H9 (cell line): ENCODE results near the gene NLRP14. TPM values are rescaled to one million over a fixed set of nuclear protein-coding genes. Genes with fewer than 3 reads are reported as not detected.

Experiments
- DNase-seq: peaks from one replicate; pipeline ENCODE4 v3.0.0-alpha.2; 2017
- H2AFZ ChIP-seq: one replicate; pipeline ENCODE4 v1.6.1; 2013; ENCODE audit warnings: mild to moderate bottlenecking, low read length, control low read depth, moderate library complexity
- H2AK5ac ChIP-seq: 2 replicates; pipeline ENCODE4 v1.6.1; 2013; ENCODE audit warnings: low read length, control low read depth, mixed read lengths; ENCODE audit not compliant: insufficient read length
- H2BK120ac ChIP-seq: one replicate; pipeline ENCODE4 v1.6.1; 2013; ENCODE audit warnings: low read depth, mild to moderate bottlenecking, low read length, control low read depth, inconsistent platforms; ENCODE audit not compliant: poor library complexity, severe bottlenecking
- H2BK12ac ChIP-seq: 2 replicates; pipeline ENCODE4 v1.6.1; 2013; ENCODE audit warnings: low read length, control low read depth, mixed read lengths, low read depth; ENCODE audit not compliant: insufficient read length
- H2BK15ac ChIP-seq: 2 replicates; pipeline ENCODE4 v1.6.1; 2013; ENCODE audit warnings: low read depth, low read length, control low read depth
- H2BK20ac ChIP-seq: one replicate; pipeline ENCODE4 v1.6.1; 2013; ENCODE audit warnings: low read depth, mild to moderate bottlenecking, low read length, control low read depth, inconsistent platforms; ENCODE audit not compliant: poor library complexity, severe bottlenecking
- H2BK5ac ChIP-seq: 2 replicates; pipeline ENCODE4 v1.6.1; 2013; ENCODE audit warnings: low read length, control low read depth, mixed read lengths; ENCODE audit not compliant: insufficient read length
- H3K14ac ChIP-seq: 2 replicates; pipeline ENCODE4 v1.6.1; 2013; ENCODE audit warnings: low read length, control low read depth; ENCODE audit not compliant: insufficient read depth
- H3K18ac ChIP-seq: 2 replicates; pipeline ENCODE4 v1.6.1; 2013; ENCODE audit warnings: low read depth, mild to moderate bottlenecking, mixed read lengths, low read length, control low read depth; ENCODE audit not compliant: insufficient read length
- H3K23ac ChIP-seq: 2 replicates; pipeline ENCODE4 v1.6.1; 2013; ENCODE audit warnings: low read length, control low read depth, mixed read lengths, low read depth; ENCODE audit not compliant: insufficient read length
- H3K23me2 ChIP-seq: 2 replicates; pipeline ENCODE4 v1.6.1; 2013; ENCODE audit warnings: low read depth, mild to moderate bottlenecking, mixed read lengths, low read length, control low read depth; ENCODE audit not compliant: insufficient read length, poor library complexity, severe bottlenecking
- H3K27ac ChIP-seq: 2 replicates; pipeline ENCODE4 v1.5.1; 2013; ENCODE audit warnings: low read length, control low read depth, mixed read lengths, low read depth; ENCODE audit not compliant: insufficient read length
- H3K27me3 ChIP-seq: 2 replicates; pipeline ENCODE4 v1.6.1; 2013; ENCODE audit warnings: low read length, control low read depth, inconsistent platforms; ENCODE audit not compliant: insufficient read depth
- H3K4ac ChIP-seq: 2 replicates; pipeline ENCODE4 v1.6.1; 2013; ENCODE audit warnings: low read depth, mild to moderate bottlenecking, control low read depth, inconsistent platforms, low read length, moderate library complexity
- H3K4me1 ChIP-seq: 2 replicates; pipeline ENCODE4 v1.6.1; 2013; ENCODE audit warnings: low read length, control low read depth, inconsistent platforms; ENCODE audit not compliant: insufficient read depth
- H3K4me2 ChIP-seq: 2 replicates; pipeline ENCODE4 v1.6.1; 2013; ENCODE audit warnings: low read length, control low read depth, mixed read lengths; ENCODE audit not compliant: insufficient read length, insufficient read depth
- H3K56ac ChIP-seq: 2 replicates; pipeline ENCODE4 v1.6.1; 2013; ENCODE audit warnings: low read depth, mild to moderate bottlenecking, mixed read lengths, low read length, control low read depth; ENCODE audit not compliant: insufficient read length
- H3K79me1 ChIP-seq: 2 replicates; pipeline ENCODE4 v1.6.1; 2013; ENCODE audit warnings: low read depth, mild to moderate bottlenecking, moderate library complexity, low read length, control low read depth, inconsistent platforms; ENCODE audit not compliant: insufficient read depth, poor library complexity, severe bottlenecking
- H3K79me2 ChIP-seq: 2 replicates; pipeline ENCODE4 v1.6.1; 2013; ENCODE audit warnings: low read length, control low read depth, inconsistent platforms; ENCODE audit not compliant: insufficient read depth
- H3K9ac ChIP-seq: 2 replicates; pipeline ENCODE4 v1.6.1; 2013; ENCODE audit warnings: low read length, control low read depth, mixed read lengths; ENCODE audit not compliant: insufficient read length; ENCODE audit errors: extremely low read depth
- H3K9me3 ChIP-seq: one replicate; pipeline ENCODE4 v1.6.1; 2013; ENCODE audit warnings: low read depth, low read length, inconsistent platforms; ENCODE audit not compliant: control insufficient read depth
- H3T11ph ChIP-seq: one replicate; pipeline ENCODE4 v1.6.1; 2013; ENCODE audit warnings: mild to moderate bottlenecking, low read length, control low read depth, inconsistent platforms
- H4K20me1 ChIP-seq: one replicate; pipeline ENCODE4 v1.6.1; 2013; ENCODE audit not compliant: control insufficient read depth, insufficient read length, insufficient read depth
- H4K5ac ChIP-seq: 2 replicates; pipeline ENCODE4 v1.6.1; 2013; ENCODE audit warnings: low read depth, mild to moderate bottlenecking, mixed read lengths, low read length, control low read depth; ENCODE audit not compliant: insufficient read length
- H4K8ac ChIP-seq: replicated peaks from 2 replicates; pipeline ENCODE4 v1.6.1; 2013; ENCODE audit warnings: low read length, control low read depth, mixed read lengths, low read depth; ENCODE audit not compliant: insufficient read length
- H4K91ac ChIP-seq: 2 replicates; pipeline ENCODE4 v1.6.1; 2013; ENCODE audit warnings: low read depth, mild to moderate bottlenecking, moderate library complexity, mixed read lengths, low read length, control low read depth; ENCODE audit not compliant: insufficient read length
- H3K27ac Mint-ChIP-seq, 3 experiments: 2 replicates in 2 of 3; 3 replicates in 1 of 3; pipeline ENCODE4 v1.8.0; 2020 to 2021; ENCODE audit warnings: mixed read lengths in 3 of 3, mild to moderate bottlenecking in 1 of 3, moderate library complexity in 1 of 3
- H3K27me3 Mint-ChIP-seq: 2 replicates; pipeline ENCODE4 v1.8.0; 2021; ENCODE audit warnings: low read depth, mild to moderate bottlenecking, moderate library complexity, mixed read lengths
- H3K36me3 Mint-ChIP-seq, 3 experiments: 2 replicates in 2 of 3; 3 replicates in 1 of 3; pipeline ENCODE4 v1.8.0; 2020 to 2021; ENCODE audit warnings: low read depth in 3 of 3, mixed read lengths in 3 of 3; ENCODE audit not compliant: insufficient read depth in 1 of 3
- H3K4me1 Mint-ChIP-seq, 2 experiments: 2 replicates each; pipeline ENCODE4 v1.8.0; 2020; ENCODE audit warnings: mixed read lengths in 2 of 2
- H3K4me3 Mint-ChIP-seq, 2 experiments: 2 replicates in 1 of 2; 3 replicates in 1 of 2; pipeline ENCODE4 v1.8.0; 2020 to 2021; ENCODE audit warnings: mild to moderate bottlenecking in 2 of 2, mixed read lengths in 2 of 2, moderate library complexity in 1 of 2
- H3K9me3 Mint-ChIP-seq, 2 experiments: 2 replicates in 1 of 2; 3 replicates in 1 of 2; pipeline ENCODE4 v1.8.0; 2020; ENCODE audit warnings: mild to moderate bottlenecking in 2 of 2, mixed read lengths in 2 of 2, moderate library complexity in 1 of 2
- CTCF ChIP-seq: fragments of 200-600 bp; sonication (generic); conservative IDR thresholded peaks from 3 replicates; pipeline ENCODE4 v1.8.0; 2021; ENCODE audit warnings: antibody characterized with exemption, mild to moderate bottlenecking
- WGBS: extraction: QIAGEN DNeasy Blood & Tissue Kit; methylation state at CpG from one replicate; pipeline ENCODE4 v1.1.7; 2013; ENCODE audit warnings: missing lambda C conversion rate, low lambda C conversion rate, mixed read lengths; ENCODE audit not compliant: insufficient read length; ENCODE audit errors: extremely low coverage; 5-methylcytosine and 5-hydroxymethylcytosine counted together
- total RNA-seq: library from RNA; stranded (reverse); gene quantifications from 2 replicates; pipeline ENCODE4 v1.2.1, GENCODE V29; 2021

NLRP14 gene
- total RNA-seq, 1 experiment from 2014 or later, result 0.07 TPM

- Mint-ChIP-seq H3K4me1 (peaks cover 4 to 5% of the 10 kb centered on the region in 2 experiments; a peak in 3 of 4 replicates), H3K36me3 (no peaks in the 10 kb centered on the region), H3K4me3 (no peak overlapping the region), H3K9me3 (no peaks in the 10 kb centered on the region), H3K27me3 (no peaks in the 10 kb centered on the region), H3K27ac (no peak overlapping the region)
- H2AFZ ChIP-seq, result no peak overlapping the region
- no CpG with 5 or more reads among the region's 3 CpGs for WGBS
- H2BK120ac ChIP-seq, result no peak overlapping the region
- no peak overlapping the region for H4K91ac ChIP-seq
- H3K27ac ChIP-seq, result no peak overlapping the region
- H3K79me2 ChIP-seq, result no peaks in the 10 kb centered on the region
- no peak overlapping the region for H3K18ac ChIP-seq
- no peak overlapping the region for H3K4me2 ChIP-seq
- no peaks in the 10 kb centered on the region for H3K23me2 ChIP-seq
- TF ChIP-seq CTCF, result no peak
- no peak overlapping the region for H3T11ph ChIP-seq
- no peak overlapping the region for H2AK5ac ChIP-seq
- no peak overlapping the region for H2BK5ac ChIP-seq
- no peak overlapping the region for H3K9ac ChIP-seq
- H2BK12ac ChIP-seq, result no peak overlapping the region
- DNase-seq, result no peak
- no peaks in the 10 kb centered on the region for H3K9me3 ChIP-seq
- H2BK15ac ChIP-seq, result no peak overlapping the region
- no peaks in the 10 kb centered on the region for H4K20me1 ChIP-seq
- H3K79me1 ChIP-seq, result no peaks in the 10 kb centered on the region
- H3K56ac ChIP-seq, result no peak overlapping the region
- H3K4me1 ChIP-seq, result no peaks in the 10 kb centered on the region
- H4K5ac ChIP-seq, result no peak overlapping the region
- no peak overlapping the region for H4K8ac ChIP-seq
- no peak overlapping the region for H3K14ac ChIP-seq
- H3K27me3 ChIP-seq, result no peaks in the 10 kb centered on the region
- H2BK20ac ChIP-seq, result no peak overlapping the region
- H3K4ac ChIP-seq, result no peak overlapping the region
- no peak overlapping the region for H3K23ac ChIP-seq
Observed at GRCh38 chr11:7046474-7047175, 26.3 kb downstream of the NLRP14 start.
